PC-3 (cell line): ENCODE measurements around the gene FECH.

Experiments
- EZH2 ChIP-seq: fragments of 300-600 bp; sonication (generic); IDR thresholded peaks from one replicate; pipeline ENCODE4 v1.6.1; 2017; ENCODE audit warnings: antibody characterized with exemption, mild to moderate bottlenecking, low read length; ENCODE audit not compliant: unreplicated experiment
- EZH2phosphoT487 ChIP-seq: fragments of 300-600 bp; sonication (generic); IDR thresholded peaks from 2 replicates; pipeline ENCODE4 v1.6.1; 2018; ENCODE audit warnings: mild to moderate bottlenecking, antibody characterized with exemption, low read length, borderline replicate concordance
- TF ChIP-seq, protein P1 (sequence below): fragments of 300-600 bp; sonication (generic); conservative IDR thresholded peaks from 2 replicates; pipeline ENCODE4 v1.5.1; 2017; ENCODE audit warnings: antibody characterized with exemption, low read depth, mild to moderate bottlenecking, low read length

DNA sequence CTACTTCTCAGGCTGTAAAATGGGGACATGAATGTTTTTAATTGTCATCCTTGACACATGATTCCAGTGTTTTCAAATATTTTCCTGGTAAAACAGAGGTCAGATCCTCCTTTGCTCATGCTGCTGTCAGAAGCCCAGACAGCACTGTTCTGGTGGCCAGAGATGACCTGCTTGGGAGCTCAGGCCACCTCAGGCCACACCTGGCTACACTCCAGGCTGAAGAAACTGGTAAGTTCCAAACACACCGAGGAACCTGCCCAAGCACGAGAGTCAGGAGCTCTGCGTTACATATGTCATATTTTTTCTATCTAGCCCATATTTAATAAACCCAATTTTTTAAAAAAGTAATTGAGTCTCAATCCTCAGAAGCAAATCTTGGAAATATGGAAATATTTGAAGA, 47.9 kb downstream of the FECH start:
- TF ChIP-seq, protein P1, sequence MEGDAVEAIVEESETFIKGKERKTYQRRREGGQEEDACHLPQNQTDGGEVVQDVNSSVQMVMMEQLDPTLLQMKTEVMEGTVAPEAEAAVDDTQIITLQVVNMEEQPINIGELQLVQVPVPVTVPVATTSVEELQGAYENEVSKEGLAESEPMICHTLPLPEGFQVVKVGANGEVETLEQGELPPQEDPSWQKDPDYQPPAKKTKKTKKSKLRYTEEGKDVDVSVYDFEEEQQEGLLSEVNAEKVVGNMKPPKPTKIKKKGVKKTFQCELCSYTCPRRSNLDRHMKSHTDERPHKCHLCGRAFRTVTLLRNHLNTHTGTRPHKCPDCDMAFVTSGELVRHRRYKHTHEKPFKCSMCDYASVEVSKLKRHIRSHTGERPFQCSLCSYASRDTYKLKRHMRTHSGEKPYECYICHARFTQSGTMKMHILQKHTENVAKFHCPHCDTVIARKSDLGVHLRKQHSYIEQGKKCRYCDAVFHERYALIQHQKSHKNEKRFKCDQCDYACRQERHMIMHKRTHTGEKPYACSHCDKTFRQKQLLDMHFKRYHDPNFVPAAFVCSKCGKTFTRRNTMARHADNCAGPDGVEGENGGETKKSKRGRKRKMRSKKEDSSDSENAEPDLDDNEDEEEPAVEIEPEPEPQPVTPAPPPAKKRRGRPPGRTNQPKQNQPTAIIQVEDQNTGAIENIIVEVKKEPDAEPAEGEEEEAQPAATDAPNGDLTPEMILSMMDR, result no peak
- TF ChIP-seq EZH2 (no peak), EZH2phosphoT487 (no peak)
